ENCODE results near the gene EEF2K. TPM values are rescaled to one million over a fixed set of nuclear protein-coding genes. Genes with fewer than 3 reads are reported as not detected.

The EEF2K gene
- total RNA-seq, 1 experiment from 2014 or later: 31.0 TPM

GRCh38 chr16:22316411-22316811, 110.3 kb downstream of the EEF2K start:
- CTCF ChIA-PET: no interaction called here
- no peak overlapping the region for H3K27ac ChIP-seq (ENCODE audit: low read depth, low read length)
- TF ChIP-seq ZBTB33 (IDR thresholded peaks at IDR 0.05; ENCODE audit: extremely low read depth, insufficient replicate concordance, low read length) (no peak), SIN3A (IDR thresholded peaks at IDR 0.05; ENCODE audit: low read depth) (no peak), POLR2A (IDR thresholded peaks at IDR 0.05; ENCODE audit: borderline replicate concordance, extremely low read depth, insufficient read depth, insufficient read length) (no peak), EZH2 (IDR thresholded peaks at IDR 0.05) (no peak), FOSL1 (IDR thresholded peaks at IDR 0.05; ENCODE audit: low read depth) (no peak), CTCF (IDR thresholded peaks at IDR 0.05 in 2 of 3, conservative IDR thresholded peaks at IDR 0.05 in 1 of 3; ENCODE audit: borderline replicate concordance in 1 of 3, insufficient read depth in 1 of 3, low read depth in 2 of 3, low read length in 2 of 3) (no peak), CBX3 (IDR thresholded peaks at IDR 0.05; ENCODE audit: low read depth) (no peak)
- TF ChIP-seq, protein P1, sequence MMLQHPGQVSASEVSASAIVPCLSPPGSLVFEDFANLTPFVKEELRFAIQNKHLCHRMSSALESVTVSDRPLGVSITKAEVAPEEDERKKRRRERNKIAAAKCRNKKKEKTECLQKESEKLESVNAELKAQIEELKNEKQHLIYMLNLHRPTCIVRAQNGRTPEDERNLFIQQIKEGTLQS (IDR thresholded peaks at IDR 0.05): no peak
- peaks cover 26 to 33% of the 10 kb centered on the region in 2 experiments for H3K36me3 ChIP-seq (ENCODE audit: control insufficient read depth in 1 of 2, insufficient read depth in 2 of 2, low read length in 2 of 2)
- DNase-seq (ENCODE audit: low read depth, low spot score): no peak
- H2AFZ ChIP-seq (ENCODE audit: low read depth, low read length, poor library complexity, severe bottlenecking): no peak overlapping the region
- peaks cover under 1% of the 10 kb centered on the region; the same call in 1 of the 2 replicates for H3K79me2 ChIP-seq (ENCODE audit: insufficient read depth, low read length)
- H3K9me3 ChIP-seq (ENCODE audit: control insufficient read depth in 1 of 2, insufficient read depth in 1 of 2, low read depth in 1 of 2, low read length in 2 of 2): no peaks in the 10 kb centered on the region
- no peaks in the 10 kb centered on the region for H3K4me1 ChIP-seq (ENCODE audit: control insufficient read depth in 1 of 2, insufficient read depth in 2 of 2, low read length in 2 of 2)
- H3K9ac ChIP-seq (ENCODE audit: low read length): no peak overlapping the region
- no peaks in the 10 kb centered on the region for H4K20me1 ChIP-seq (ENCODE audit: insufficient read depth)
- H3K4me3 ChIP-seq (replicated peaks in 1 of 2; ENCODE audit: low read depth in 1 of 2, low read length in 2 of 2): no peak overlapping the region
- no peak for ATAC-seq
- intact Hi-C loops (cut with micrococcal nuclease): no loop called here
- RAD21 ChIA-PET (ENCODE audit: low non-redundant PET in 1 of 2, low total read pairs in 2 of 2, uncharacterized antibody in 2 of 2, unreplicated experiment in 2 of 2): no interaction called here
- POLR2A ChIA-PET: no interaction called here
- no peak overlapping the region for H3K4me2 ChIP-seq (ENCODE audit: low read length)
- H3K27me3 ChIP-seq (ENCODE audit: insufficient read depth, low read length): no peaks in the 10 kb centered on the region
- BruUV-seq (replicated peaks): no TSS peak
- no peaks in the 10 kb centered on the region for H3K9me2 ChIP-seq (ENCODE audit: insufficient read depth)
